Ureter (tissue), 1 donor: ENCODE data around the gene IRF9. TPM values are rescaled to one million over a fixed set of nuclear protein-coding genes. Genes with fewer than 3 reads are reported as not detected.

ENCODE experiments used
- DNase-seq: peaks from one replicate; pipeline ENCODE4 v3.0.0-alpha.2; 2020; ENCODE audit warnings: low spot score
- total RNA-seq: library from RNA; stranded (reverse); gene quantifications from one replicate; pipeline ENCODE4 v1.2.4, GENCODE V29; 2023
- donor health status: DM: yes; HTN: yes; CAD: no.

The IRF9 gene
- total RNA-seq, 1 donor from 2014 or later, result 101 TPM

DNA sequence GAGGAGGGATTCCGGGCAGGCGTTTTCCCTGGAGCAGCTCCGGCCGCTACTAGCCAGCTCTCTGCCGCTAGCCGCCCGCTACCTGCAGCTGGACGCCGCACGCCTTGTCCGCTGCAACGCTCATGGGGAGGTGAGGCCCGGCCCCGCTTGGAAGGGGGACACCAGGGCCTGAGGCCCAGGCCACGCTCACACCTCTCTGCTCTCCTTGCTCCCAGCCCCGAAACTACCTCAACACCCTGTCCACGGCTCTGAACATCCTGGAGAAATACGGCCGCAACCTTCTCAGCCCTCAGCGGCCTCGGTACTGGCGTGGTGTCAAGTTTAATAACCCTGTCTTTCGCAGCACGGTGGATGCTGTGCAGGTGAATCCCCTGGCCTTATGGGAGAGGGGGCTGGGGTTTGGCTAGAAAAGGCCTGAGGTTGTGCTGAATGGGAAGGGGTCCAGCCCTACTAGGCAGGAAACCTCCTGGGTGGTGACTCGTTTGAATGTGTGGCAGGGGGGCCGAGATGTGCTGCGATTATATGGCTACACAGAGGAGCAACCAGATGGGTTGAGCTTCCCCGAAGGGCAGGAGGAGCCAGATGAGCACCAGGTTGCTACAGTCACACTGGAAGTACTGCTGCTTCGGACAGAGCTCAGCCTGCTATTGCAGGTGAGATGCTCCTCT is 13.2 kb upstream of the IRF9 start:
- no peak for DNase-seq

DNA sequence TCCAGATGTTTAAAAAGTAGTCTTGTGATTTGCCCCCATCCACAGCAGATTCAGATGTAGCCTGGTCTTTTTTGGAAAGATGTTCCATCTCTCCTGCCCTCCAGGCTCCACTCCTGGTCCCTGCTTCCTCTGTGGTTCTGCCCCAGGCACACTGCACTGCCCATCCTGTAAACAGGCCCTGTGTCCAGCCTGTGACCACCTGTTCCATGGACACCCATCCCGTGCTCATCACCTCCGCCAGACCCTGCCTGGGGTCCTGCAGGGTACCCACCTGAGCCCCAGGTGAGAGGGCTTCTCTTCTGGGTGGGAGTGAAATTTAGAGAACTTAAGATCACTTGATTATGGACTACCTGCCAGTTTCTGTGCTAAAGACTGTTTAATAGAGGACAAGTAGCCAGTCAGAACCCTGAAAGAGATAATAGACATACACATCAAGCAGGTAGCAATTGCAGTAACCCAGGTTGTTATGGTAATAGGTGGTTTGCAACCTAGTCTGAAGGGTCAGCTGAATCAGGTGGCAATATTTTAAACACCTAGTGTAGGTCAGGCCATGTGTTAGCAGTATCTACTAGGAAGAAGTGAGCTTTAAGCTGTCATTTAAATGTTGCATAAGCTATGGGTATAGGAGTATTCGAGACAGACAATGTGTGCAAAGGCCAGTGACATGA is 11.6 kb upstream of the IRF9 start:
- DNase-seq, result no peak

DNA sequence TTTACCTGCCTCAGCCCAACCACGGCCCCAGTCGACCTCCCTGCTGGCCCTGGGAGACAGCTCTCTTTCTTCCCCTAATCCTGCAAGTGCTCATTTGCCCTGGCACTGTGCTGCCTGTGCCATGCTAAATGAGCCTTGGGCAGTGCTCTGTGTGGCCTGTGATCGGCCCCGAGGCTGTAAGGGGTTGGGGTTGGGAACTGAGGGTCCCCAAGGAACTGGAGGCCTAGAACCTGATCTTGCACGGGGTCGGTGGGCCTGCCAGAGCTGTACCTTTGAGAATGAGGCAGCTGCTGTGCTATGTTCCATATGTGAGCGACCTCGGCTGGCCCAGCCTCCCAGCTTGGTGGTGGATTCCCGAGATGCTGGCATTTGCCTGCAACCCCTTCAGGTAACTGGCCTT is 11.0 kb upstream of the IRF9 start:
- no peak for DNase-seq

- DNase-seq, result no peak
Observed at GRCh38 chr14:24150567-24150966, 10.5 kb upstream of the IRF9 start.

DNA sequence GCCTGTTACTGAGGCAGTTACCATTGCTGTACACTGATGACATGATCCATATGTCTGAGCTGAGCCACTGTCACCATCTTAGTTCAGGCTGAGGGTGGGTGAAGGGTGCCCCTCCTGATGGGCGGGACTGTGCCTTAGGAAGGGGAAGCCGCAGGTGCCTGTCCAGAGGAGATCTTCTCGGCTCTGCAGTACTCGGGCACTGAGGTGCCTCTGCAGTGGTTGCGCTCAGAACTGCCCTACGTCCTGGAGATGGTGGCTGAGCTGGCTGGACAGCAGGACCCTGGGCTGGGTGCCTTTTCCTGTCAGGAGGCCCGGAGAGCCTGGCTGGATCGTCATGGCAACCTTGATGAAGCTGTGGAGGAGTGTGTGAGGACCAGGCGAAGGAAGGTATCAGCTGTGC is 10.1 kb upstream of the IRF9 start:
- DNase-seq, result no peak

GRCh38 chr14:24151404-24152080 is 9.5 kb upstream of the IRF9 start:
- no peak for DNase-seq

GRCh38 chr14:24155100-24155499 is 6.0 kb upstream of the IRF9 start:
- DNase-seq, result no peak

GRCh38 chr14:24156840-24157239 is 4.2 kb upstream of the IRF9 start:
- no peak for DNase-seq

DNA sequence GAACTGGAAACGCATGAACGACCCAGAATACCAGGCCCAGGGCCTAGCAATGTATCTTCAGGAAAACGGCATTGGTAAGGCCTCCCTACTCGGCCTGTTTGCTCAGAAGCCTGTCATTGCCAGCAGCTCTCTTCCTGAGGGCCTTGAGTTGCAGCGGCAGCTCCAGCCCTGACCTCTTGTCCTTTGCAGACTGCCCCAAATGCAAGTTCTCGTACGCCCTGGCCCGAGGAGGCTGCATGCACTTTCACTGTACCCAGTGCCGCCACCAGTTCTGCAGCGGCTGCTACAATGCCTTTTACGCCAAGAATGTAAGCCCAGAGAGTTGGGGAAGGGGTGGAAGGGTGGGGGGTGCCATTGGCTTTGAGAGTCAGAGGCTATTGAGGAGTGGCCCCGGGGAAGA is 3.7 kb upstream of the IRF9 start:
- no peak for DNase-seq

DNA sequence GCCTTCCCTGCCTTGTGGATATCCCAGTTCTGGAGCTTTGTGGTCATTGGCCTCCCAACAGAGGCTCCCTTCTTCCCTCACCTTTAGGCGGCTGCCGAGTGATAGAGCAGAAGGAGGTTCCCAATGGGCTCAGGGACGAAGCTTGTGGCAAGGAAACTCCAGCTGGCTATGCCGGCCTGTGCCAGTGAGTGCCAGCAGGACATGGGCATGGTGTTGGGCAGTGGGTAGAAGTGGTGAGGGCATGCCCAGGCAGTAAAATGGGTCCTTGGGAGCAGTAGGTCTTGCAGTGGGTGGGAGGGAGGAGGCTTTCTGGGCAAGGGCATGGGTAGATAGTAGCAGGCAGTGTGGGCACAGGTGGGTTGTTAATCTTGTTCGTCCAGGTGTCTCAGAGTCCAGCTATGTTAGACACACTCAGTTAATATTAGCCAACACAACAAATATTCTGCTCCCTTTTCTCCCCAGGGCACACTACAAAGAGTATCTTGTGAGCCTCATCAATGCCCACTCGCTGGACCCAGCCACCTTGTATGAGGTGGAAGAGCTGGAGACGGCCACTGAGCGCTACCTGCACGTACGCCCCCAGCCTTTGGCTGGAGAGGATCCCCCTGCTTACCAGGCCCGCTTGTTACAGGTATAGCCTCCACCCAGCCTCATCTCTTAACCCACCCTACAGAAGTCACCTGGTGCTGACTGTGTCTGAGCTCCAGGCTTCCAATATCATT is 1.1 kb upstream of the IRF9 start:
- DNase-seq, result no peak

DNA sequence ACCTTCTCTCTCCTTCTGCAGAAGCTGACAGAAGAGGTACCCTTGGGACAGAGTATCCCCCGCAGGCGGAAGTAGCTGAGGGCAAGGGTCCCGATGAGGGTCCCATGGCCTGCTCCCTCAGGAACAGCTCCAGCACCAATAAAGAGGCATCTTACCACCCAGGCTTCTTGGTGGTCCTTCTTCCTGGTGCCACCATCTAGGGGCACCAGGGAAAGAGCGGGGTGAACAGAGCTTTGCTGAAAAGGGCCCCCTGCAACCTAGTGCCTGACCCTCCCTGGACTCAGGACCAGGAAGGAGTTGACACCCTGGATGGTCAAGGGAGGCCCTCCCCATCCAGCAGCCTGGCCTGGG is 591 bp upstream of the IRF9 start:
- no peak for DNase-seq

DNA sequence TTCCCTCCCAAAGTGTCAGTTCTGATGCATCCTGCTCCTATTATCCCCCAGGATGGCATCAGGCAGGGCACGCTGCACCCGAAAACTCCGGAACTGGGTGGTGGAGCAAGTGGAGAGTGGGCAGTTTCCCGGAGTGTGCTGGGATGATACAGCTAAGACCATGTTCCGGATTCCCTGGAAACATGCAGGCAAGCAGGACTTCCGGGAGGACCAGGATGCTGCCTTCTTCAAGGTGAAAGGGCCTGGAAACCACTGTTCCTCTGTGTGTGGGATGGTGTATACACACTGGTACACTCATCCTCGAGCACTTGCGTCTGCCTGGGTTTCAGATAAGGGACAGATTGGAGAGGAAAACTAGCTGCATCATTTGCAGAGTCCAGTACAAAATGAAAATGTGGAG is 1.0 kb downstream of the IRF9 start:
- DNase-seq, result no peak

- DNase-seq, result no peak
Observed at GRCh38 chr14:24164518-24164991, 3.5 kb downstream of the IRF9 start.

DNA sequence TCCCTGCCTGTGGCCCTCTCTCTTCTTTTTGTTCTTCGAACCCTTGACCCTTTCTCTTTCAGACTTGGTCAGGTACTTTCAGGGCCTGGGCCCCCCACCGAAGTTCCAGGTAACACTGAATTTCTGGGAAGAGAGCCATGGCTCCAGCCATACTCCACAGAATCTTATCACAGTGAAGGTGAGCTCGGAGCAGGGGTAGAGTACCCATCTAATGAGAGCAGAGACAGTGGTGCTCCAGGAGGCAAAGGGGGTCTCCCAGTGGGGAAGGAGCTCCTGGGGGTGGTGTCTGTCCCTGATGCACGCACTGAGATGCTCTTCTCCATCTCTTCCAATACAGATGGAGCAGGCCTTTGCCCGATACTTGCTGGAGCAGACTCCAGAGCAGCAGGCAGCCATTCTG is 4.7 kb downstream of the IRF9 start:
- no peak for DNase-seq

DNA sequence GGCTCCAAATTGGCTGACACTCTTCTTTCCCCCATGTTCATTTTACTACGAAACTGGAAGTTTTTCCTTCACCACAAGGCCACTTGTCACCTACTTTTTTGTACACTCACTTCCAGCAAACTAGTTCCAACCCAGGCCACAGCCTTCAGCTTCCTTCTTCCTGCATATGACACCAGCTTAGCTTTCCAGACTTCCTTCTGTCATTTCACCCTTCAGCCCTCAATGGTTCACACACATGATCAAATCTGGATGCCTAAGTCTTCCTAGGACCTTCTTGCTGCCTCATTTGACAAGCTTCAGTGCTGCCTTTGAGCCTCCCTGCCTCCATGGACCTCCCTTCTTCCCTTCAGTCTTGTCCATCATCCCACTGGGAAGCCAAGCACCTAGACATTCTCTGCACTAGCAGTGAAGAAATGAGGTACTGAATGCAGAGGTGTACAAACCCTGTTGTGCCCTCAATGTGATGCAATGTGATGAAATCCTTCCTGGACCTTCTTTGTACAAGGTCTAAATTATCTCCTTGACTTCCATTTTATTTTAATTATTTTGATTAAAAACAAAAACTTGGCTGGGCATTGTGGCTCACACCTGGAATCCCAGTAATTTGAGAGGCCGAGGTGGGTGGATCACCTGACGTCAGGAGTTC is 6.5 kb downstream of the IRF9 start:
- DNase-seq, result no peak

GRCh38 chr14:24171422-24172260 is 10.6 kb downstream of the IRF9 start, which contains the start of gene REC8:
REC8 (plus strand) TSS chr14:24172080; CDS start chr14:24172553, 473 bp downstream.
- DNase-seq, result peak; percentile 81

DNA sequence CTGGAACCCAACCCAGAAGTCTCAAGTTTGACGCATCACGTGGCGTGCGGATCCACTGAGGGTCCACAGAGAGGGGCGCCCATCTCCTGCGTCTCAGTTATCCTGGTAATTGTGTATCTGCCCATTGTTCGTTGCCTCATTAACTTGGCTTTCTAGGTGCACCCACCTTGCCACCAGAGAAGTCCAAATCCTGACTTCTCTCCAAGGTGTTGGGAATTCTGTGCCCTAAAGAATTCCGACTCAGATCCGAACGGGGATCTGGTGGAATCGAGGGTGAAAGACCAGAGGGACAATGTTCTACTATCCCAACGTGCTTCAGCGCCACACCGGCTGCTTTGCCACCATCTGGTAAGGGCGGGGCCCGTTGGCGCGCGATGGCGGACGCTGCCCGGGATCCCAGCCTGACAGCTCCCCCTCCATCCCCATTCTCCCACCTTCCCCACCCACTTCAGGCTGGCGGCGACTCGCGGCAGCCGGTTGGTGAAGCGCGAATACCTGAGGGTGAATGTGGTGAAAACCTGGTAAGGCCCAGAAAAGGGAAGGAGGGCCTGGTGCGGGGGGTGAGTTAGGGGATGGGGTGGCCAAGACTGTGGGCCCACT is 11.3 kb downstream of the IRF9 start:
- no peak for DNase-seq

- DNase-seq, result no peak
Observed at GRCh38 chr14:24172871-24173281, 11.8 kb downstream of the IRF9 start.

DNA sequence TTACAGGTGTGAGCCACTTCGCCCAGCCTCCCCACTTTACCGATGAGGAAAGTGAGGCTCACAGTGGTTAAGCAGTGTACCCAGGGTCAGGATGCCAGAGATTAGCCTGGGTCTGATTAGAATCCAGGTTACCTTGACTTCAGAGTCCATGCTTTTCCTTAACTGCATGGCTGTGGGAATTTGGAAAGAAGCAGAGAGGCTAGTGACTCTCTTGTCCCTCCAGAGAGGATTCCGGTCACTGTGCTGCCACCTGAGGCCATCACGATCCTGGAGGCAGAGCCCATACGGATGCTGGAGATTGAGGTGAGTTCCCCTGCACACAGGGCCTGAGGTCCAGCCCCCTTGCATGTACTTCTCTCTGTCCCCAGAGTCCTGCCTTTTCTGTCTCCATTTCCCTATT is 15.5 kb downstream of the IRF9 start:
- no peak for DNase-seq

DNA sequence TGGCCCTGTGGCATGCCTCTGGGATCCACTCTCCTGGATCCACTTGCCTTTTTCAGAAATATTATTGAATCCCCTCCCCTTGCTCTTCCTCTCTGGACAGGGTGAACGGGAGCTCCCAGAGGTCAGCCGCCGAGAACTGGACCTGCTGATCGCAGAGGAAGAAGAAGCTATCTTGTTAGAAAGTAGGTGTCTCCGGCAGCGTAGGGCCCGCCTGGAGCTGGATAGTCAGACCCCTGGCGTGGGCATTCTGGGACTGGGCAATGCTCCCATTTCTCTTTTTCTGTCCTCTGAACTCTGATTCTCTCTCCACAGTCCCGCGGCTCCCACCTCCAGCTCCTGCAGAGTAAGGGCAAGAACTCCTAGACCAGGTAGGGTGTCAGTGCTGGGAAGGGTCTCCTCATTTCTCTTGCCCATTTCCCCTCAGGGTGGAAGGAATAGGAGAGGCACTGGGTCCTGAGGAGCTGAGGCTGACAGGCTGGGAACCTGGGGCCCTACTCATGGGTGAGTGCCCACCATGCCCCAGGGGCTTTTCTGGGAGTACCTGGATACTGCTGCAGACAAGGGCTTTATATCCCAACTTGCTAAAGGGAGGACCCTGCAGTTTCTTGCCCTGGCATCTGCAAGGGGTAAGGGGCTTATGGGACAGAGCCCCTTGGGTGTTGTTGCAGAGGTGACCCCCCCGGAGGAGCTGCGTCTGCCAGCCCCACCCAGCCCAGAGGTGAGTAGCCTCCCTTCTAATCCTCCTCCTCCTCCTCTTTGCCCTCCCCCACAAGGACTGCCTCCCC is 16.2 kb downstream of the IRF9 start:
- no peak for DNase-seq
